Measurements from ENCODE around the gene ZNF516. TPM values are rescaled to one million over a fixed set of nuclear protein-coding genes. Genes with fewer than 3 reads are reported as not detected.

The ZNF516 gene
- polyA plus RNA-seq, 1 experiment, result 11.3 TPM

DNA sequence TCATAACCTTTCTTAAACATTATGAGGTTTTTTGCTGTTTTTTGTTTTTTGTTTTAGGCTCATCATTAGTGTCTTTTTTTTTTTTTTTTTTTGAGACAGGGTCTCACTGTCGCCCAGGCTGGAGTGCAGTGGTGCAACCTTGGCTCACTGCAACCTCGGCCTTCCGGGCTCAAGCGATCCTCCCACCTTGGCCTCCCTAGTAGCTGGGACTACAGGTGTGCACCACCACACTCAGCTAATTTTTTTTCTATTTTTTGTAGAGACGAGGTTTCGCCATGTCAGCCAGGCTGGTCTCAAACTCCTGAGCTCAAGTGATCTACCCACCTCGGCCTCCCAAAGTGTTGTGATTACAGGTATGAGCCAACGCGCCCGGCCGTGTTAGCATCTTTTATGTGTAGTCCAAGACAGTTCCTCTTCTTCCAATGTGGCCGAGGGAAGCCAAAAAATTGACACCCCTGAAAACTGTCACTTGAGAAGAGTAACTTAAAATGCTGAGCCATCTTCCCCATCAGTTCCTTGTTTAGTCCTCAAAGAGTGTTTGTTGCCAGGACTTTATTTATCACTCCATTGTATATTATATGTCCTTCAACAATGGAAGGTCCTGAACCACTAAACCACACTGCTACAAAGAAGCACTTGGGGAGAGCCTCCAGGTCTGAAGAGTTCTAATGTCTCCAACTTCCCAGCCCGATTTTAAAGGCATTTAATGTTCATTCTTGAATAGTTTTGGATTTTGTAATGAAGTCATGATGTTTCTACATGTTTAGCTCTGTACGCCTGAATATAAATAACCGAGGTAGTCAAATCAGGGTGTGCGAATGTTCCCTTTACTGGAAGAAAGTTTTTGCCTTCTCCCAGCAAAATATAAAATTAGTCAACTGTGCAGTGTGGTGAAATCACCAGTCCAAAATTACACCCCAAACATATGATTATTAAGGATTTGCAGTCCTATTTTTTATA lies 26.4 kb downstream of the ZNF516 start:
- peak; percentile 75 for DNase-seq (ENCODE audit: low read depth)
- TF ChIP-seq, protein P1, sequence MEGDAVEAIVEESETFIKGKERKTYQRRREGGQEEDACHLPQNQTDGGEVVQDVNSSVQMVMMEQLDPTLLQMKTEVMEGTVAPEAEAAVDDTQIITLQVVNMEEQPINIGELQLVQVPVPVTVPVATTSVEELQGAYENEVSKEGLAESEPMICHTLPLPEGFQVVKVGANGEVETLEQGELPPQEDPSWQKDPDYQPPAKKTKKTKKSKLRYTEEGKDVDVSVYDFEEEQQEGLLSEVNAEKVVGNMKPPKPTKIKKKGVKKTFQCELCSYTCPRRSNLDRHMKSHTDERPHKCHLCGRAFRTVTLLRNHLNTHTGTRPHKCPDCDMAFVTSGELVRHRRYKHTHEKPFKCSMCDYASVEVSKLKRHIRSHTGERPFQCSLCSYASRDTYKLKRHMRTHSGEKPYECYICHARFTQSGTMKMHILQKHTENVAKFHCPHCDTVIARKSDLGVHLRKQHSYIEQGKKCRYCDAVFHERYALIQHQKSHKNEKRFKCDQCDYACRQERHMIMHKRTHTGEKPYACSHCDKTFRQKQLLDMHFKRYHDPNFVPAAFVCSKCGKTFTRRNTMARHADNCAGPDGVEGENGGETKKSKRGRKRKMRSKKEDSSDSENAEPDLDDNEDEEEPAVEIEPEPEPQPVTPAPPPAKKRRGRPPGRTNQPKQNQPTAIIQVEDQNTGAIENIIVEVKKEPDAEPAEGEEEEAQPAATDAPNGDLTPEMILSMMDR (IDR thresholded peaks at IDR 0.05; ENCODE audit: insufficient read depth, low read depth, low read length), result no peak
- ChIA-PET CTCF (interaction anchor here (1.4 kb wide), 1 partner anchor 11 kb away, joined by 3 read pairs; no protein-coding TSS in a partner anchor), POLR2A (no interaction called here)
- Histone ChIP-seq H3K4me3 (ENCODE audit: low read depth, low read length) (no peak overlapping the region), H3K36me3 (ENCODE audit: control insufficient read depth, insufficient read depth, low read length) (peaks cover 3% of the 10 kb centered on the region; the same call in 1 of the 2 replicates), H3K27me3 (ENCODE audit: control insufficient read depth, insufficient read depth, low read length) (no peaks in the 10 kb centered on the region)

DNA sequence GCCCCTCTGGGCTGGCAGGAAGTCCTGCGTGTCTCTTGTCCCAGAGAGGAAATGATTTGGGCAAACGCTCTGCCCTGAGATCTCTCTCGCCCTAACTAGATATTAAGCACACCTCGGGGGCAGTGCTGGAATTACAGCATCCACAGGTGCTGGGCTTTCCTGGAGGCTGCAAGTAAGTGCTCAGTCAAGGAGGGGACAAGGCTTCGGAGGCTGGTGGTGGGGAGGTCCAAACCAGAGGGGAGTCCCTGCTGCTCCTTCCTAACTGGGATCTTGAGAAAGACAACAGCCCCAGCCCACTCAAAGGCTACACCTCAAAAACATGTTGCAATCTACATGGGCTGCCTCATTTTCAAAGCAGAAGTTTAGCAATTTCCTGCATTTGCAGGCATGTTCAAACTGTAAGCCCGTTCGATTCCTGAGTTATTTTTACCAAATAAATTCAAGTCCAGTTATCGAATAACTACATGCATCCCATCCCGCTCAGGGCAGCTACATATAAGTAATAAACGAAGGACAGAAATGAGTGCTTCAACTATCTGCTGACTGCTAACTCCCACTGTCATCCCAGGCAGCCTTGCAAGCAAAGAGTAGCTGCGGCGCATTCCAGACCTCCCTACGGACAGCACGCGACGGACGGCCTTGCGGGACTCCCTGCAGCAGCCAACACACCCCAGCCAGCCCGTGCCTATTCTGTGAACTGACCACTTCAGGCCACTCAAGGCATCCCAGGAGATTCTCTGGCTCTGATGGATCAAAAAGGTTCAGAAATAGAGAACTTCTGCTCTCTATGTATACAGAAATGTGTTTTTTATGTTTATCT lies 27.5 kb downstream of the ZNF516 start:
- CTCF ChIA-PET, result no interaction called here
- Histone ChIP-seq H3K36me3 (ENCODE audit: control insufficient read depth, insufficient read depth, low read length) (peaks cover 3% of the 10 kb centered on the region), H3K4me3 (ENCODE audit: low read depth, low read length) (no peak overlapping the region), H3K27me3 (ENCODE audit: control insufficient read depth, insufficient read depth, low read length) (no peaks in the 10 kb centered on the region)
- no peak for DNase-seq (ENCODE audit: low read depth)
- TF ChIP-seq, protein P1 (IDR thresholded peaks at IDR 0.05; ENCODE audit: insufficient read depth, low read depth, low read length), result no peak
- POLR2A ChIA-PET, result no interaction called here

DNA sequence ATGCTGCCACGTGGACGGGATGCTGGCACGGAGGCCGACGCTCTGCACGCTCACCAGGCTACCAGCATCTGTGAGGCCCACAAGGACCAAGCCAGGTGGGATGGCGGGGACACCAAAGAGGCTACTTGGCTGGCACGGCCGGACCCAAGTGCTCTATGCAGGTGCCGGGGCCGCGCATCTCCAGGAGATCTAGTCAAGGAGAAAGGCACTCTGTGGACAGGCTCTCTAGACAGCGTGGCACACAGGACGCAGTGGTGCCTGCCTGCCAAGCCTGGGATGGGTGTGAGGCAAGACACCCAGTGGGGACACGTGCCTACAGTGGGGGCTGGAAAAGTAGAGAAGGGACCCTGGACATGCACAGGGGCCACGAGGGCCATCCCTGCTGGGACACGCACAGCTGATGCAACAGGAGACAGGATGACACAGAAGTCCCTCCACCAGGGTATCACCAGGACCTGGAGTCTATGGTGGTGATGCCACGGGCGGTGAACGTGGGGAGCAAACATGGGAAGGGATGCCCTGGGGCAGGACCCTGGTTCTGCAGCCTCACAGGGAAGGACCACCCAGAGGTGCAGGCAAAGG lies 28.5 kb downstream of the ZNF516 start:
- no peak for DNase-seq (ENCODE audit: low read depth)
- TF ChIP-seq, protein P1 (IDR thresholded peaks at IDR 0.05; ENCODE audit: insufficient read depth, low read depth, low read length), result no peak
- POLR2A ChIA-PET, result no interaction called here
- H3K27me3 ChIP-seq (ENCODE audit: control insufficient read depth, insufficient read depth, low read length), result no peaks in the 10 kb centered on the region
- CTCF ChIA-PET, result interaction anchor here (0.6 kb wide), 1 partner anchor 154 kb away, joined by 3 read pairs; no protein-coding TSS in a partner anchor
- H3K4me3 ChIP-seq (ENCODE audit: low read depth, low read length), result no peak overlapping the region
- peaks cover 4% of the 10 kb centered on the region for H3K36me3 ChIP-seq (ENCODE audit: control insufficient read depth, insufficient read depth, low read length)

DNA sequence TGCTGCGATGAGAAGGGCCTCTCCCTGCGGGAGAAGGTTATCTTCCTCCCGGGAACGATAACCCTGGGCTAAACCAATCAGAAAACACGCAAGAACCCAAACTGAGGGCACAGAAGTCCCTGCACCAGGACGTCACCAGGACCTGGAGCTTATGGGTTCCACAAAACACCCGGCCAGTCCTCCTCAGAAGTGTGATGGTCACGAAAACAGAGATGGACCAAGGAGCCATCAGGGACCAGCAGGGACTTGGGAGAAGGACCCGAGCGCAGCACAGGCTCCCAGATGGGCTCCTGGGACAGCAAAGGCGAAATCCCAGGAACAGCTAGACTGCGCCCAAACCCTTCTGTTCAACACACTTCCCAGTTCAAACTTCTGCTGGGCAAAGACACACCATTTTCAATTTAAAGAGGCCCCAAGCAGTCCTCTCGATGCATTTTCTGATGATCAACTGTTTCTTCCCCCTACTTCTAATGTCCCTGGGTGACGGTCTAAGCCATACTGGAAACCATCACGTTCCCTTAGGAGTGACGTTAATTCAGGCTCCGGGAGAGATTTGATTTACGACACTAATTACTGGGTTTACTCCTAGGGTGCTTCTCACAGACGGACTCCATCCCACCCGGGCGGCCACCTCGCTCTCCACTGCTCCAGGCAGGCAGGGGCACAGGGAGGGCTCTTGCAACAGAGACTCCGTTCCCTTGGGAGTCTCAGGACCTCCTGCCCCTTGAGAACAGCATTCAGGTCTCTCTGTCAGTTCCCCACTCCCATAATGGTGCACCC lies 29.2 kb downstream of the ZNF516 start:
- CTCF ChIA-PET, result interaction anchor here (0.6 kb wide), 1 partner anchor 154 kb away, joined by 3 read pairs; no protein-coding TSS in a partner anchor

More for the DNA sequence above, 29.2 kb downstream of the ZNF516 start:
- TF ChIP-seq, protein P1 (IDR thresholded peaks at IDR 0.05; ENCODE audit: insufficient read depth, low read depth, low read length), result no peak
- H3K36me3 ChIP-seq (ENCODE audit: control insufficient read depth, insufficient read depth, low read length), result peaks cover 4% of the 10 kb centered on the region
- H3K27me3 ChIP-seq (ENCODE audit: control insufficient read depth, insufficient read depth, low read length), result no peaks in the 10 kb centered on the region
- POLR2A ChIA-PET, result no interaction called here
- H3K4me3 ChIP-seq (ENCODE audit: low read depth, low read length), result no peak overlapping the region
- DNase-seq (ENCODE audit: low read depth), result no peak

All from BJ (cell line).